Endothelial cell (in vitro differentiated cells): ENCODE results near the gene PRKAG2. TPM values are rescaled to one million over a fixed set of nuclear protein-coding genes. Genes with fewer than 3 reads are reported as not detected.
A peak's percentile ranks its signal among the peaks of the same experiment; 100 is the strongest.

Source experiments
- DNase-seq: peaks from one replicate; pipeline ENCODE4 v3.0.0; 2021; ENCODE audit warnings: low spot score
- H3K27ac Mint-ChIP-seq: one replicate; pipeline ENCODE4 v1.8.0; 2021; ENCODE audit warnings: mixed read lengths, inconsistent platforms; ENCODE audit not compliant: unreplicated experiment
- H3K27me3 Mint-ChIP-seq: one replicate; pipeline ENCODE4 v1.8.0; 2021; ENCODE audit warnings: mild to moderate bottlenecking, moderate library complexity, mixed read lengths, inconsistent platforms; ENCODE audit not compliant: unreplicated experiment
- H3K36me3 Mint-ChIP-seq: one replicate; pipeline ENCODE4 v1.8.0; 2021; ENCODE audit warnings: mild to moderate bottlenecking, low read depth, mixed read lengths, inconsistent platforms; ENCODE audit not compliant: unreplicated experiment
- H3K4me1 Mint-ChIP-seq: one replicate; pipeline ENCODE4 v1.8.0; 2021; ENCODE audit warnings: mild to moderate bottlenecking, mixed read lengths, inconsistent platforms; ENCODE audit not compliant: unreplicated experiment
- H3K4me3 Mint-ChIP-seq: one replicate; pipeline ENCODE4 v1.8.0; 2021; ENCODE audit warnings: mild to moderate bottlenecking, mixed read lengths, inconsistent platforms; ENCODE audit not compliant: unreplicated experiment
- H3K9me3 Mint-ChIP-seq: one replicate; pipeline ENCODE4 v1.8.0; 2021; ENCODE audit warnings: mixed read lengths, inconsistent platforms; ENCODE audit not compliant: unreplicated experiment
- CTCF ChIP-seq: fragments of 200-600 bp; sonication (generic); IDR thresholded peaks from one replicate; pipeline ENCODE4 v1.5.0; 2021; ENCODE audit warnings: antibody characterized with exemption; ENCODE audit not compliant: unreplicated experiment
- total RNA-seq: library from RNA; stranded (reverse); fragmentation: NEBNext Ultra II Directional; extraction: Animal tissue kit (Norgen Biotek cat#: 25700); gene quantifications from one replicate; pipeline ENCODE4 v1.2.1, GENCODE V29; 2021; ENCODE audit not compliant: unreplicated experiment

The PRKAG2 gene
- total RNA-seq, 1 donor from 2014 or later, result 16.0 TPM

GRCh38 chr7:151511946-151512345 is 365.0 kb downstream of the PRKAG2 start:
- no peaks in the 10 kb centered on the region for H3K9me3 Mint-ChIP-seq
- no peak overlapping the region for H3K4me3 Mint-ChIP-seq
- no peak overlapping the region for H3K27ac Mint-ChIP-seq
- DNase-seq, result no peak
- peaks cover 8% of the 10 kb centered on the region for H3K36me3 Mint-ChIP-seq
- no peak for TF ChIP-seq CTCF
- peaks cover 4% of the 10 kb centered on the region for H3K27me3 Mint-ChIP-seq
- peaks cover 44% of the 10 kb centered on the region for H3K4me1 Mint-ChIP-seq

GRCh38 chr7:151511270-151511669 is 365.6 kb downstream of the PRKAG2 start:
- no peak for DNase-seq
- Mint-ChIP-seq H3K27ac (no peak overlapping the region), H3K9me3 (no peaks in the 10 kb centered on the region), H3K27me3 (peaks cover 4% of the 10 kb centered on the region), H3K4me3 (no peak overlapping the region), H3K4me1 (peaks cover 44% of the 10 kb centered on the region), H3K36me3 (peaks cover 8% of the 10 kb centered on the region)
- no peak for TF ChIP-seq CTCF

- no peak for DNase-seq
- Mint-ChIP-seq H3K36me3 (peaks cover 8% of the 10 kb centered on the region), H3K4me3 (no peak overlapping the region), H3K9me3 (no peaks in the 10 kb centered on the region), H3K4me1 (peaks cover 39% of the 10 kb centered on the region), H3K27ac (peak overlapping the region; percentile 65), H3K27me3 (peaks cover 4% of the 10 kb centered on the region)
- TF ChIP-seq CTCF, result no peak
Measured at GRCh38 chr7:151509670-151510333, 367.1 kb downstream of the PRKAG2 start.

- H3K27me3 Mint-ChIP-seq, result peaks cover 4% of the 10 kb centered on the region
- H3K27ac Mint-ChIP-seq, result no peak overlapping the region
- peaks cover 8% of the 10 kb centered on the region for H3K36me3 Mint-ChIP-seq
- no peaks in the 10 kb centered on the region for H3K9me3 Mint-ChIP-seq
- H3K4me1 Mint-ChIP-seq, result peaks cover 39% of the 10 kb centered on the region
- no peak for DNase-seq
- no peak overlapping the region for H3K4me3 Mint-ChIP-seq
- no peak for TF ChIP-seq CTCF
Measured at GRCh38 chr7:151508991-151509390, 367.9 kb downstream of the PRKAG2 start.

- Mint-ChIP-seq H3K9me3 (no peaks in the 10 kb centered on the region), H3K36me3 (peaks cover 8% of the 10 kb centered on the region), H3K4me3 (no peak overlapping the region), H3K4me1 (peaks cover 38% of the 10 kb centered on the region), H3K27me3 (peaks cover 4% of the 10 kb centered on the region), H3K27ac (peak overlapping the region; percentile 98)
- DNase-seq, result no peak
- TF ChIP-seq CTCF, result no peak
Measured at GRCh38 chr7:151507806-151508205, 369.1 kb downstream of the PRKAG2 start.
